Type B pancreatic cell (in vitro differentiated cells): ENCODE data around the gene TARM1. TPM values are rescaled to one million over a fixed set of nuclear protein-coding genes. Genes with fewer than 3 reads are reported as not detected.
A peak's percentile ranks its signal among the peaks of the same experiment; 100 is the strongest.

Experiments used
- DNase-seq: peaks from one replicate; pipeline ENCODE4 v3.0.0; 2021; ENCODE audit warnings: mixed read lengths; ENCODE audit not compliant: unreplicated experiment; ENCODE audit errors: extremely low spot score
- H3K27ac Mint-ChIP-seq: 2 replicates; pipeline ENCODE4 v1.8.0; 2021; ENCODE audit warnings: mild to moderate bottlenecking, mixed read lengths
- H3K27me3 Mint-ChIP-seq: 2 replicates; pipeline ENCODE4 v1.8.0; 2021; ENCODE audit warnings: mixed read lengths
- H3K36me3 Mint-ChIP-seq: 2 replicates; pipeline ENCODE4 v1.8.0; 2021; ENCODE audit warnings: mixed read lengths
- H3K4me1 Mint-ChIP-seq: one replicate; pipeline ENCODE4 v1.8.0; 2021; ENCODE audit warnings: mixed read lengths; ENCODE audit not compliant: unreplicated experiment
- H3K4me3 Mint-ChIP-seq: 2 replicates; pipeline ENCODE4 v1.8.0; 2021; ENCODE audit warnings: mild to moderate bottlenecking, mixed read lengths
- H3K9me3 Mint-ChIP-seq: 2 replicates; pipeline ENCODE4 v1.8.0; 2021; ENCODE audit warnings: mixed read lengths
- total RNA-seq: library from RNA; stranded (reverse); gene quantifications from 2 replicates; pipeline ENCODE4 v1.2.1, GENCODE V29; 2021; ENCODE audit warnings: low replicate concordance
- TF ChIP-seq, protein P1 (sequence below): fragments of 200-600 bp; sonication (generic); conservative IDR thresholded peaks from 2 replicates; pipeline ENCODE4 v1.5.0; 2021; ENCODE audit warnings: antibody characterized with exemption, mild to moderate bottlenecking

The TARM1 gene
- total RNA-seq, 1 donor from 2014 or later, result not detected

DNA sequence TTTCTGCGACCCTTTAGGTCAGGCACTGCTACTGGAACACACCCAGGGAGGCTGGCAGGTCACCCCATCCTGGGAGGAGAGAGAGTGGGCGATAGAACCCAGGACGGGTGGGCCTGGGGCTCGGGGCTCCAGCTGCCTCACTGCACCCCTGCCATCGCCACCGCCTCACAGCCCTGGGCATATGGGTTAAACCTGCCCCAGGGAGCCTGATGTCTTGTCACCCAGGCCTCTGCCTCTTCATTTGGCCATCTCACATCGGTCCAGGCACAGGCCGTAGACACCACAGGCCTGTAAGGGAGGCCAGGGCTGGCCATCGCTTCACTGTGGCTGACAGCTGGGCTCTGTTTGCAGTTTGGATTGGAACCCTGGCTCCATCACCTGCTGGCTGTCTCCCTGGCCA lies 44.5 kb upstream of the TARM1 start:
- TF ChIP-seq, protein P1, sequence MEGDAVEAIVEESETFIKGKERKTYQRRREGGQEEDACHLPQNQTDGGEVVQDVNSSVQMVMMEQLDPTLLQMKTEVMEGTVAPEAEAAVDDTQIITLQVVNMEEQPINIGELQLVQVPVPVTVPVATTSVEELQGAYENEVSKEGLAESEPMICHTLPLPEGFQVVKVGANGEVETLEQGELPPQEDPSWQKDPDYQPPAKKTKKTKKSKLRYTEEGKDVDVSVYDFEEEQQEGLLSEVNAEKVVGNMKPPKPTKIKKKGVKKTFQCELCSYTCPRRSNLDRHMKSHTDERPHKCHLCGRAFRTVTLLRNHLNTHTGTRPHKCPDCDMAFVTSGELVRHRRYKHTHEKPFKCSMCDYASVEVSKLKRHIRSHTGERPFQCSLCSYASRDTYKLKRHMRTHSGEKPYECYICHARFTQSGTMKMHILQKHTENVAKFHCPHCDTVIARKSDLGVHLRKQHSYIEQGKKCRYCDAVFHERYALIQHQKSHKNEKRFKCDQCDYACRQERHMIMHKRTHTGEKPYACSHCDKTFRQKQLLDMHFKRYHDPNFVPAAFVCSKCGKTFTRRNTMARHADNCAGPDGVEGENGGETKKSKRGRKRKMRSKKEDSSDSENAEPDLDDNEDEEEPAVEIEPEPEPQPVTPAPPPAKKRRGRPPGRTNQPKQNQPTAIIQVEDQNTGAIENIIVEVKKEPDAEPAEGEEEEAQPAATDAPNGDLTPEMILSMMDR, result no peak
- DNase-seq, result no peak
- Mint-ChIP-seq H3K4me1 (no peaks in the 10 kb centered on the region), H3K27ac (no peak overlapping the region), H3K36me3 (peaks cover 9% of the 10 kb centered on the region), H3K27me3 (no peaks in the 10 kb centered on the region), H3K9me3 (no peaks in the 10 kb centered on the region), H3K4me3 (no peak overlapping the region)

DNA sequence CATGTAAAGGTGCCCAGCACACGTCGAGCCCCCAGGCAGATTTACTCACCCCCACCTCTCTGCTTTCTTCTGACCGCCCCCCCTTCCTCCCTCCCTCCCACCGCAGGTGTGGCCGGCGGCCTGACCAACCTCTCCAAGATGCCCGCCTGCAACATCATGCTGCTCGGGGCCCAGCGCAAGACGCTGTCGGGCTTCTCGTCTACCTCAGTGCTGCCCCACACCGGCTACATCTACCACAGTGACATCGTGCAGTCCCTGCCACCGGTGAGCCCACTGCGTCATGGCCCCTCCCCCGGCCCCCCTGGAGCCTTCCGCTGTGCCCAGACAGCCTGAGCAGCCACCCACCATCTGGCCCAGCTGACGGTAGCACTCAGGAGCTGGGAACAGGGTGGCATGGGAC lies 43.2 kb upstream of the TARM1 start:
- H3K36me3 Mint-ChIP-seq, result peaks cover 9% of the 10 kb centered on the region
- TF ChIP-seq, protein P1, result no peak
- DNase-seq, result no peak
- H3K9me3 Mint-ChIP-seq, result no peaks in the 10 kb centered on the region
- no peak overlapping the region for H3K27ac Mint-ChIP-seq
- H3K27me3 Mint-ChIP-seq, result no peaks in the 10 kb centered on the region
- no peaks in the 10 kb centered on the region for H3K4me1 Mint-ChIP-seq
- H3K4me3 Mint-ChIP-seq, result no peak overlapping the region

DNA sequence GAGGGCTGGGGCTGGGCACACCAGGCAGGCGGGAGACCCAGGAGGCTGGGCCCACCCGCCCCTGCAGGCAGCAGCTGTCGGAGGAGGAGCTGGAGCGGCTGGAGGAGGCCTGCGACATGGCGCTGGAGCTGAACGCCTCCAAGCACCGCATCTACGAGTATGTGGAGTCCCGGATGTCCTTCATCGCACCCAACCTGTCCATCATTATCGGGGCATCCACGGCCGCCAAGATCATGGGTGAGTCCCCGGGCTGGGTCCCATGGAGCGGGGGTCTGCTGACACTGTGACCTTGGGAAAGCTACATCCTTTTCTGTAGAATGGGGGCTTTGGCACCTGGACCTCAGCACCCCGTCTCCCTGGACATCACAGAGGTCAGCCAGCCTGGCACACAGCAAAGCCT lies 42.5 kb upstream of the TARM1 start:
- Mint-ChIP-seq H3K4me3 (no peak overlapping the region), H3K36me3 (peaks cover 9% of the 10 kb centered on the region)

DNA sequence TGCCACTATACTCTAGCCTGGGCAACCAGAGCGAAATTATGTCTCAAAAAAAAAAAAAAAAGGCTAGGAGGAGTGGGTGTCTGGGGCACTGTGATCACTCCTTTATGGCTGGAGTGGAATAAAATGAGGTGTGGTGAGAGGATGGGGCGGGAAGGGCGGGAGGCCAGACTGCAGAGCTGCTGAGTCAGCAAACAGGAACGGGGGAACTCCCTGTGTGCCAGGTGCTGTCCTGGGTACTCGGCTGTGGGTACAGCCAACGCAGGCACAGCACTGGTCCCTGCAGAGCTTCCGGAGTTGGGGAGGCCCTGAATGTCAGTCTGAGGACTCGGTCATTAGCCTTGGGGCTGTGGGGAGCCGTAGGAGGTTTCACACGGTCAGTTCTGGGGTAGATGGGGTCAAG lies 40.1 kb upstream of the TARM1 start:
- Mint-ChIP-seq H3K27ac (no peak overlapping the region), H3K9me3 (no peaks in the 10 kb centered on the region), H3K27me3 (no peaks in the 10 kb centered on the region), H3K4me3 (no peak overlapping the region), H3K36me3 (peaks cover 4% of the 10 kb centered on the region), H3K4me1 (peaks cover 8% of the 10 kb centered on the region)
- TF ChIP-seq, protein P1, result no peak
- no peak for DNase-seq

More for the DNA sequence above, 42.5 kb upstream of the TARM1 start:
- Mint-ChIP-seq H3K4me1 (no peaks in the 10 kb centered on the region), H3K27ac (no peak overlapping the region), H3K27me3 (no peaks in the 10 kb centered on the region), H3K9me3 (no peaks in the 10 kb centered on the region)
- TF ChIP-seq, protein P1, result no peak
- DNase-seq, result no peak

DNA sequence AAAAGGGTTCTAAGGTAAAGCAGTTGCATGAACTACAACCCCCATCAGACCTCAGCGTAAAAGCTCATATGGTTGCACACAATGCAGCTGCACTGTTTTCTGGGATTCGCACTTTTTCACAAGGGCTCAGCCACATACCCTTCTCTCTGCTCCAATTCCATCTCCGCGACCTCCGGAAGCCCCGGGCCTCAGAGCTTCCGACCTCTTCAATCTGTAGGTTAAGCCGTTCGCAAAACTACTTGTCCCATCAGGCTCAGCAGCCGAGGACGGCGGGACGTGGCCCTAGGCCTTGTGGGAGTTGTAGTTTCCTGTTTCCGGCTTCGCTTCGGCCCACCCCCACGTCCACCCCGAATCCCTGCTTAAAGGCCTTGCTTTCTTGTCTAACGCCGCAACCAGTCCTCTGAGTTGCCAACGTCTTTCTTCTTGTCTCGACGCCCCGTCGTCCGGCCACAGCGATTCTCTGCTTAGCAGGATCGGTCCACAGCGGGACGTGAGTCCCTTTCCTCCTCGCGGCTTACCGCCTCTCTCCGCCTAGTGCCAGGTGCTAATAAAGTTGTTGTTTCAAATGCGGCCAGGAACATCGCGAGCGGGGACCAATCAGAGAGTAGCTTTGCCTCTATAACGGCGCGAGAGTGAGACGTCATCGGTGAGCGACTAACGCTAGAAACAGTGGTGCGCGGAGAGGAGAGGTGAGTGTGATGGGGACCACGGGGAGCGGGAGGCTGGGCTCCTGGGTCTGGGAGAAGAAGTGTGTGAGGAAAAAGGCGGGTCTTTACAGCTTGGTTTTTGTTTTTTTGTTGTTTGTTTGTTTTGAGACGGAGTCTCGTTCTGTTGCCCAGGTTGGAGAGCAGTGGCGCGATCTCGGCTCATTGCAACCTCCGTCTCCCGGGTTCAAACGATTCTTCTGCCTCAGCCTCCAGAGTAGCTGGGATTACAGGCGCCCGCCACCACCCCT lies 34.2 kb upstream of the TARM1 start, which contains the start of the genes PRPF31 and TFPT:
Gene PRPF31 (plus strand): TSS at position 646 of the 955 bp plus-strand sequence. CDS start 2,525 bp downstream, outside the sequence.
Gene TFPT (minus strand): TSS at position 549 of the 955 bp plus-strand sequence. CDS start 388 bp downstream, at position 161.
- peak; percentile 94 for DNase-seq
- no peaks in the 10 kb centered on the region for H3K9me3 Mint-ChIP-seq
- peak within 1 kb of the TSS; percentile 96 for H3K4me3 Mint-ChIP-seq
- TF ChIP-seq, protein P1, result no peak
- H3K27ac Mint-ChIP-seq, result peak within 1 kb of the TSS; percentile 93
- no peaks in the 10 kb centered on the region for H3K27me3 Mint-ChIP-seq
- H3K4me1 Mint-ChIP-seq, result peaks cover 23% of the 10 kb centered on the region
- peaks cover 9% of the 10 kb centered on the region for H3K36me3 Mint-ChIP-seq
